ENCODE data around the gene SELENOW.

DNA sequence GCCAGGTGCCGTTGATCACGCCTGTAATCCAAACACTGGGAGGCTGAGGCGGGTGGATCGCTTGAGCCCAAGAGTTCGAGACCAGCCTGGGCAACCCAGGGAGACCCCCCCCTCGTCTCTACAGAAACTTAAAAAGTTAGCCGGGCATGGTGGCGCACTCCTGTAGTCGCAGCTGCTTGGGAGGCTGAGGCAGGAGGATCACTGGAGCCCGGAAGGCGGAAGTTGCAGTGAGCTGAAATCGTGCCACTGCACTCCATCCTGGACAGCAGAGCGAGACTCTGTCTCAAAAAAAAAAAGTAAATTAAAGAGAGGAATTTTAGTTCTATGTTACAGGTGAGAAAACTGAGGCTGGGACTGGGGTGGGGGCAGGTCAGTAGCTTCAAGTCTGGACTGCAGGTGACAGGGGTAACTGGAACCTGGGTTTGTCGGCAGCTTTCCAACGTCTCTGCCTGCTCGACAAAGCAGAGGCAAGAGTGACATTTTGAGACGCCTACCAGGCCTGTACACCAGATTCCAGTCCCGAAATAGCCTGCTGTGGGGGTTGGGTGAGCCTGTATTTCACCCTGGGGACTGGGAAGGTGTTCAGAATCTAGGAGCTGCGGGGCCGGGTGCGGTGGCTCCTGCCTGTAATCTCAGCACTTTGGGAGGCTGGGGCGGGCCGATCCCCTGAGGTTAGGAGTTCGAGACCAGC lies 1.2 kb downstream of the SELENOW start:
- TF ChIP-seq EZH2 (IDR thresholded peaks at IDR 0.05; ENCODE audit: insufficient read depth, poor library complexity, severe bottlenecking) (no peak), EZH2phosphoT487 (IDR thresholded peaks at IDR 0.05; ENCODE audit: insufficient read depth, low read depth) (no peak)
